PC-9 (cell line): ENCODE measurements around the gene INS.

Experiments
- EZH2 ChIP-seq: fragments of 200-600 bp; sonication (generic); IDR thresholded peaks from 2 replicates; pipeline ENCODE4 v1.8.0; 2017; ENCODE audit warnings: antibody characterized with exemption, low read depth
- TF ChIP-seq, protein P1 (sequence below): fragments of 200-600 bp; sonication (generic); conservative IDR thresholded peaks from 2 replicates; pipeline ENCODE4 v1.6.1; 2017; ENCODE audit warnings: mixed run types, antibody characterized with exemption, mild to moderate bottlenecking, moderate library complexity

DNA sequence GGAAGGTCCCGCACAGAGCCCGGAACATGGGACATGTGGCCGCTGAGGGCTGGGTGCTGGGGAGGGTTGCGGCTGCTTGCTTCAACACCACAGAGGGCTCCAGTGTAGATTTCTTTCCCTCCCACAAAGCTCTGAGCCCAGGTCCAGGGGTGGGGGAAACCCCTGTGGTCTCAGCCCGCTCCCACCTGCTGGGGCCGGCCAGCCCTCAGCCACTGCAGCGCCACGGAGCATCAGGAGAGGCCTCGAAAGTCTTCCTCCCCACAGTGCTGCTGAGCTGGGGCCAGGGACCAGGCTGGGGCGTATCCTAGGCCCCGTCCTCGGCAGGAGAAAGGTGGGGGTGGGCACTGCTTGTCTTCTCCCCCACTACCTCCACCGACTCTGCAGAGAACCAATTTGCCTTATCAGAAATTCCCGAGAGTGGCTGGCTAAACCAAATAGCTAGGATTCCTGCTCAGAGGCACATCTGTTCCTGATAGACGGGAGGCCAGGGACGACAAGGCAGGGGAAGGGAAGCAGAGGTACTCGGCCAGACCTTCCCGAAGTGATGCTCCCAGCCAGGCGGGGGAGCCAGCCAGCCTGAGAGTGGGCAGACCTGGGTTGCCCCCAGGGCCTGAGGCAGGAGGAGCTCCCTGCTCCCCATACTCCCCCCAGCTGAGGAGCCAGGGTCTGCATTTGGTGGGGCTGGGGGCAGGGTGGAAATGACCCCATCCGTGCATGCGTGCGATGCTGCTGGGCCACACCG is 40.5 kb downstream of the INS start:
- TF ChIP-seq, protein P1, sequence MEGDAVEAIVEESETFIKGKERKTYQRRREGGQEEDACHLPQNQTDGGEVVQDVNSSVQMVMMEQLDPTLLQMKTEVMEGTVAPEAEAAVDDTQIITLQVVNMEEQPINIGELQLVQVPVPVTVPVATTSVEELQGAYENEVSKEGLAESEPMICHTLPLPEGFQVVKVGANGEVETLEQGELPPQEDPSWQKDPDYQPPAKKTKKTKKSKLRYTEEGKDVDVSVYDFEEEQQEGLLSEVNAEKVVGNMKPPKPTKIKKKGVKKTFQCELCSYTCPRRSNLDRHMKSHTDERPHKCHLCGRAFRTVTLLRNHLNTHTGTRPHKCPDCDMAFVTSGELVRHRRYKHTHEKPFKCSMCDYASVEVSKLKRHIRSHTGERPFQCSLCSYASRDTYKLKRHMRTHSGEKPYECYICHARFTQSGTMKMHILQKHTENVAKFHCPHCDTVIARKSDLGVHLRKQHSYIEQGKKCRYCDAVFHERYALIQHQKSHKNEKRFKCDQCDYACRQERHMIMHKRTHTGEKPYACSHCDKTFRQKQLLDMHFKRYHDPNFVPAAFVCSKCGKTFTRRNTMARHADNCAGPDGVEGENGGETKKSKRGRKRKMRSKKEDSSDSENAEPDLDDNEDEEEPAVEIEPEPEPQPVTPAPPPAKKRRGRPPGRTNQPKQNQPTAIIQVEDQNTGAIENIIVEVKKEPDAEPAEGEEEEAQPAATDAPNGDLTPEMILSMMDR = no peak
- TF ChIP-seq EZH2 = no peak
